ENCODE measurements around the gene VPS37D. TPM values are rescaled to one million over a fixed set of nuclear protein-coding genes. Genes with fewer than 3 reads are reported as not detected.
"Not testable (repeated sequence)": the region's sequence is repeated elsewhere in the genome, so short reads cannot be mapped to it uniquely, and the experiment has no call there.

The VPS37D gene
- total RNA-seq, 1 experiment from 2014 or later = 12.9 TPM

DNA sequence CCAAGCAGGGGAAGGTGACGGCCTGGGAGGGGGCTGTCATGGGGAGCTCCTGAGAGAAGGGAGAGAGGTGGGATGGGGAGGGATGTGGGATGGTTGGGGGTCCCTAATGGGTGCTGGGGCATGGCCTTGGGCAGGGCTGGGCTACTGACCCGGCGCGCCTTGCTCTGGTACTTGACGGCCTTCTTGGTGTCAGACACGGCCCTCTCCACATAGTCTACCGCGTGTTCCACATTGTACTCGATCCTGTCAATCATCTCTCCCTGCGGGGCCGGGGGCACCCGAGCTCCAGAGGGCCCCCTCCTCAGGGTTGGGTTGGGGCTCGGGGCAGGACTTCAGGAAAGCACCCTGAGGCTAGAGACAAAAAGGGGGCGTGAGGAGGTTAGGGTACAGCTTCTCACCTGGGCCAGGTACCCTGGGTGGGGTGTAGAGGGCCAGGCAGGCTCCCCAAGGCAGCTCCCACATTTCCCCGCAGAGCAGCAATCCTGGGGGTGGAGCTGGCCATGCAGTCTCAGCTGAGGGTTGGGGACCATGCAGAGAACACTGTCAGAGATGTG, 33.0 kb downstream of the VPS37D start:
- in situ Hi-C loops (cut with HindIII; ENCODE audit: low pct_unique_long_range_greater_than_20kb, low sequenced_read_pairs) = no loop called here
- no peak for DNase-seq (ENCODE audit: low read depth)

DNA sequence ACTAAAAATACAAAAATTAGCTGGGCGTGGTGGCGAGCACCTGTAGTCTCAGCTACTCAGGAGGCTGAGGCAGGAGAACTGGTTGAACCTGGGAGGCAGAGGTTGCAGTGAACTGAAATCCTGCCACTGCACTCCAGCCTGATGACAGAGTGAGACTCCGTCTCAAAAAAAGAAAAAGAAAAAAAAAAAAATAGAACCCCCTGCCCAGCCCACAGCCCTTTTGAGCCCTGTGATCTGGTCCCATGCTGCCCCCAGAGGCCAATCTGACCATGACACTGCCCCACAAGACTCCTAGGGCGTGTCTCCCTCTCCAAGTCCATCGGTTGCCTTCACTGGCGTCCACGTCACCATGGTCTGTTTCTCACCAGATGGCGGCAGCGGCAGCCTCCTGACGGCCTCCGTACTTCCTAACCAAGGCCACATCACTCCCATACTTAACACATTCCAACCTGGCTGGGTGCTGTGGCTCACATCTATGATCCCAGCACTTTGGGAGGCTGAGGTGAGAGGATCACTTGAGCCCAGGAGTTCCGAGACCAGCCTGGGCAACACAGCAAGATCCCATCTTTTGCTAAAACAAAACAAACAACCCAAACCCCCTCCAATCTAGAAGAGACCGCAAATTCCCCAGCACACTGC, 33.8 kb downstream of the VPS37D start:
- in situ Hi-C loops (cut with HindIII; ENCODE audit: low pct_unique_long_range_greater_than_20kb, low sequenced_read_pairs) = no loop called here
- DNase-seq (ENCODE audit: low read depth) = no peak

DNA sequence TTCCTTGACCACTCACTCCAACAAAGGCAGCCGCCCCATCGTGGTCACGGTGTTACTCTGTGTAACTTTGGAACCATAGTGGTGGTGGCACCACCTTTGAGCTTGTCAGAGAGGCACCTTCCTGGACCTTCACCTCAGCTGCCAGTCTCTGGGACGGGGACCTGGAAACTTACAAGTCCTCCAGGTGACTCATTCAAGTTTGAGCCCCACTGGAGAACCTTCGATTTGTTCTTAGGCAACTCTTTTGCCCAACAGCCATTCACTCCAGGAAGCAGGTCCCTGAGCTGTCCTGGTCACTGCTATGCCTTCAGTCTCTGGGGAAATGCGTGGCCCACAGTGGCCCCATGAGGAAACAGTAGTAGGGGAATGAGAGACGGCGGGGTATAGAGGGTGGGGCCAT, 34.6 kb downstream of the VPS37D start:
- in situ Hi-C loops (cut with HindIII; ENCODE audit: low pct_unique_long_range_greater_than_20kb, low sequenced_read_pairs) = no loop called here
- DNase-seq (ENCODE audit: low read depth) = no peak

DNA sequence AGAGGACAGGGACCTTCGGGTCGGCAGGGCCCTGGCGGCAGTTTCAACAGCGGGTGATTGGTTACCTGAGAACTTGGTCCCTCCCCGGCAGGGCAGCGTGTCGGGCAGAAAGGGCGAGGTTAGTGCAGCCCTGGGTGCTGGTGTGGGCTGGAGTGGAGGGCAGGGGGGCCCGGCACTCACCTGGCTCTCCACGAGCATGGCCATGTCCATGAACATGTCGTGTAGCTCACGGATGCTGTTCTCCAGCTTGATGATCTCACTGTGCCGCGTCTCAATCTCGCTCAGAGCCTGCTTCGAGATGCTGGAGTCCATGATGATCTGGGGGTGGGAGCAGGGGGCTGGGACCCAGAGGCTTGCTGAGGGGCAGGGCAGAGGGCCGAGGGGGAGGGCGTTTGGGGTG, 35.0 kb downstream of the VPS37D start:
- in situ Hi-C loops (cut with HindIII; ENCODE audit: low pct_unique_long_range_greater_than_20kb, low sequenced_read_pairs) = no loop called here

DNA sequence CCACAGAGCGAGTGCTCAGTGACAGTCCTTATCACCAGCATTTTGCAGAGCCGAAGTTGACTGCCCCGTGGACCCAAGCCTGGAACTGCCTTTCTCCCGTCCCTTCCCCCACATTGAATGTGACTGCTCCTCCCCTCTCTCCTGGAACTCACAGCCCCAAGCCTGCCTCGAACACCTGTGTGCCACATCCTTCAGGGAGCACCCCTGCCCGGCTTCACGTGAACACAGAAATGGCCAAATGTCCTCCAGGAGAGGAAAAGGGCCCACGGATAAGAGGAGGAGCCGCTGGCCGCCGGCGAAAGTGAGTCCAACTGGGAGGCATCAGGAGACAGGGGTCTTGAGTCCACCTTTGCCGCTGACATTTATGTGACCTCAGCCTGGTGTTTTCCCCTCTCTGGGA, 35.6 kb downstream of the VPS37D start:
- in situ Hi-C loops (cut with HindIII; ENCODE audit: low pct_unique_long_range_greater_than_20kb, low sequenced_read_pairs) = no loop called here
- no peak for DNase-seq (ENCODE audit: low read depth)

More for the DNA sequence above, 35.0 kb downstream of the VPS37D start:
- DNase-seq (ENCODE audit: low read depth) = no peak

DNA sequence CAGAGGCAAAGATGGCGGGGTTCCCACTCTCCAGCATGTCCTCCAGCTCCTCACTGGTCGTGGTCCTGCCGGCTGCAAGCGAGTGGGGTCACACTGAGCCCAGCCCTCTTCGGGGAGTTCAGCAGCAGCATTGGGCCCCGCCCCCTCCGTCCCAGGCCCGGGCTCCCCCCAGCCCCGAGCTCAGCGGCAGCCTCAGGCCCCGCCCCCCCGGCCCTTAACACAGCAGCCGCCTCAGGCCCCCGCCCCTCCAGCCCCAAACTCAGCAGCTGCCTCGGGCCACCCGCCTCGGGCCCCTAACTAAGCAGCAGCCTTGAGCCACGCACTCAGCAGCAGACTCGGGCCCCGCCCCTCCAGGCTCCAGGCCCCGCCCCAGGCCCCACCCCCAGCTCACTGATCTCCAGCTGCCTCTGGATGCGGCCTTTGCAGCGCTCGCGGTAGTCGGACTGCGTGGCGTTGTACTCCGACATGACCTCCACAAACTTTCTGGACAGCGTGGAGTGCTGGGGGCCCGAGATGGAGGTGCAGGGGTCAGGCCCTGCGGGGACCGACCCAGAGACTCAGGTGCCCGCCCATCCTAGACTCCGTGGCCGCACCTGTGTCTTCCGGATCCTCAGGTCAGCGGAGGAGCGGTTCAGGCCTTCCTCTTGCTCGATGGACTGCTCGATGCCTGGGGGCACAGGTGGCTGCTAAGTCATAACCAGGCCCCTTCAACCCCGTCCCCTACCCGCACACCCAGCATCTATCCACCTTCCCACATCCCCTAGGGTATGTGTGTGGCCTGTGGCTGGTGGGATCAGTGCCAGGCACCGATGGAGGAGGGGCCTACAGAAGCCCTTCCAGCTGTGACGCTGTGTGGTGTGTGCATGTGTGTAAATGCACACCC, 36.4 kb downstream of the VPS37D start:
- in situ Hi-C loops (cut with HindIII; ENCODE audit: low pct_unique_long_range_greater_than_20kb, low sequenced_read_pairs) = no loop called here
- DNase-seq (ENCODE audit: low read depth) = peak; percentile 71

DNA sequence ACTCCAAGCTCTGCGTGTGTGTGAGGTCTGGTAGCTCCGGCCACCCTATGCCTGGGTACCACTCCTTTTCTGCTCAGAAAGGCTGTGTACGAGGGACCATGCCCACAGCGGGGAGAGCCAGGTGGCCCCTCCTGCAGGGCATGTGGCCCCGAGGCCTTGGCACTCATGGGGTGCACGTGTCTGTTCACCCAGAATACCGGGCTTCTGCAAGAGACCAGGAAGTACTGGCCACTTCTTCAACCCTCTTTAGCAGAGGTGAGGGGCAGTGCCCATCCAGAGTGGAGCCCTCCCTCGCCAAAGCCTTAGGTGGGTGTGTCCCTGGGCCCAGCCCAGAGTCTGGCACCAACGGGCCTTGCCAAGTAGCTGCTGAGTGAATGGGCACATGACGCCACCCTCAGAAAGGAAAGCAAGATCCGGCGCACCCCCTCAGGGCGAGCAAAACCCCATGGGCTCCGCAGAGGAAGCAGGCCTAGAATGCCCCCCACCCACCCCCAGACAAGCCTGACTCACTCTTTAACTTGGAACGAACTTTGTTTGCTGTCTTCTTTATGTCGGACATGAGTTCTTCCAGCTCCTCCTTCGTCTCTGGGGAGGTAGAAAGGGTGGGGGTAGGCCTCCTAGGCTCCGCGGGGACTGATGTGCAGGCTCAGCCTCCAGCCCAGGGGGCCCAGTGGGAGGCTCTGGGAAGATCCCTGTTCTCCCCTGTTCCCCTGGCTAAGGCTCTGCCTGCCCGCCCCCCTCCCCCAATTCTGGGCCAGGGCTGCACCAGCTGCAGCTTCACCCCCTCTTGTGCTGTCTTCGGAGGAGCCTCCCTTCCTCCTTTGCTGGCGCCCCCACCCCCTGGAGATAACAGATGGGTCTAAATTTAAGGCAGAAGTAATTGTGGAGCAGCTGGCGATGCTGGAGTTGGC, 37.3 kb downstream of the VPS37D start:
- in situ Hi-C loops (cut with HindIII; ENCODE audit: low pct_unique_long_range_greater_than_20kb, low sequenced_read_pairs) = no loop called here
- peak; percentile 89 for DNase-seq (ENCODE audit: low read depth)

DNA sequence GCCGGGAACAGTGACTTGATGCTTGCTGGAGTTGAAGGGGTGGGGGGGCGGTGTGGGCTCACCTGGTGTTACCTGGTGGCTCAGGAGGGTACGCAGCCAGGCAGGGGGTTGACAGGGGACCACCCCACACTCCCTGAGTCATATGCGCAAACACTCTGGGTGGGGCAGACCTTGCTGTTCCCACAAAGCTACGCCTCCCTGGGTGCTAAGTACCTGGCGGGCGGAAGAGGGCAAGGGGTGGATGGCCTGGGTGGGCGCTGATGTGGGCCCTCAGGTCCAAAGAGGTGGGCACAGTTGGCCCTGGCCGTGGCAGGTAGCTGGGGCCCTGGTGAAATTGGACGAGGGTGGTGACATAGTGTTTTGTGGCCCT, 37.9 kb downstream of the VPS37D start:
- DNase-seq (ENCODE audit: low read depth) = no peak
- in situ Hi-C loops (cut with HindIII; ENCODE audit: low pct_unique_long_range_greater_than_20kb, low sequenced_read_pairs) = no loop called here

DNA sequence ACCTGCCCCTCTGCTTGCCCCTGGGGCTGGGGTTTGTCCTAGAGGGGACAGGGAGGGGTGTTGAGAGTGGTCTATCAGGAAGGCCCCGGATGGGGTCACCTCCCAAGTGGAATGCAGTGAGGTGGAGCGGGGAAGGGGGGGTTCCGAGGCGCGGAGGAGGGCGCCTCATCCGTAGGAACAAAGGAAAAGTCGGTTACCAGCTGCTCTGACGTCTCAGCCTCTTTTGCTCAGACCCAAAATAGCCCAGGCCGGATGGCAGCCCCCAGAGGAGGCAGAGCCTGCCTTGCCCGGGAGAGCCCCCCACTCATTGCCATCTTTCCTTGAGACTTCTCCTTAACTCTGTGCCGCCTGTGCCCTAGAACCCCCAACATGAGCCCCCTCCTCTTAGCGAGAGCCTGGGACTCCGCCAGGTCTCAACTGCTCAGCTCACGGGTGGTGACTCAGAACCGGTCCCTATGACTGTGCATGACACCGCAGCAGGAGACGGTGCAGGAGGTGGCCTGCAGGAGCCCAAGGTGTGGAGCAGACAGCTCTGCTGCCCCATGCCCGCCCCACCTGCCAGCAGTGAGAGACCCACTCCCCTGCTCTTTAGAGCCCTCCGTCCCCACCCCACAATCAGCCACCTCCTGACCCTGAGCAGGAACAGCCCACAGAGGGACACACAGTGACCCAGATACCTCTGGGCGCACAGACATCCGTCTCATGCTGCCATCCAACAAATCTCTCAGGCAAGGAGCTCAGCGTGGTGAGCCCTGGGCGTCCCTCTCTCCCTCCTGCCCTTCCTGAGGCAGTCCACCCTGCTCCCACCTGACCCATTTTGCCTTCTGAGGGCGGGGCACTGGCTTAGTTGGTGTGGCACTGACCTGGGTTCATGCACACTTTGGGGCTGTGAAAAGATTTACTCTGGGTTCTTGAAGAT, 38.8 kb downstream of the VPS37D start:
- peak; percentile 74 for DNase-seq (ENCODE audit: low read depth)
- in situ Hi-C loops (cut with HindIII; ENCODE audit: low pct_unique_long_range_greater_than_20kb, low sequenced_read_pairs) = no loop called here

DNA sequence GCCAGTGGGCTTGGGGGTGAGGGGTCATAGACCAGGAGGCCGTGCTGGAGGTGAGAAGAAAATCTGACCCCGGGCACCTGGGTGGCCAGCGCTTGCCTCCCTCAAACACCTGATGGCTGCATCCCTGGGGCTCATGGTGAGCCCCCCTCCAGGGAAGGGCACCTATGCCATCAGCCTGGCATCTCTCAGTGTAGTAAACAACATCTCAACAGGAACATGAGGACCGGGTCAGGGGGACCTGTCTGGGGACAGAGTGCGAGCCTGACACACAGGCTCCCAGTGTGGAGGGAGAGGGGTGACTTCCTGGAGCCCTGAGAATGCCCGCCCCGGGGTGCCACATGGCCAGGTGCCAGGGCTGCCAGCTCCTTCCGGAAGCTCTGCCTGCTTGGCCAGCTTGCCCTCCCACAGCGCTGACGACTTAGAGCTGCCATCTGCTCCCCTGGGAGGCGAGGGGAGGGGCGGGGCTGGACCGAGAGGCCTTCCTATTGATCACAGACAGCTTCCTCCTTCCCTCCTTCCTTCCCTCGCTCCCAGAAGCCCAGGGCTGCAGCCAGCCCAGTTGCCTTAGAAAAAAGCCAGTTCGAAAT, 39.5 kb downstream of the VPS37D start:
- in situ Hi-C loops (cut with HindIII; ENCODE audit: low pct_unique_long_range_greater_than_20kb, low sequenced_read_pairs) = no loop called here
- peak; percentile 92 for DNase-seq (ENCODE audit: low read depth)

DNA sequence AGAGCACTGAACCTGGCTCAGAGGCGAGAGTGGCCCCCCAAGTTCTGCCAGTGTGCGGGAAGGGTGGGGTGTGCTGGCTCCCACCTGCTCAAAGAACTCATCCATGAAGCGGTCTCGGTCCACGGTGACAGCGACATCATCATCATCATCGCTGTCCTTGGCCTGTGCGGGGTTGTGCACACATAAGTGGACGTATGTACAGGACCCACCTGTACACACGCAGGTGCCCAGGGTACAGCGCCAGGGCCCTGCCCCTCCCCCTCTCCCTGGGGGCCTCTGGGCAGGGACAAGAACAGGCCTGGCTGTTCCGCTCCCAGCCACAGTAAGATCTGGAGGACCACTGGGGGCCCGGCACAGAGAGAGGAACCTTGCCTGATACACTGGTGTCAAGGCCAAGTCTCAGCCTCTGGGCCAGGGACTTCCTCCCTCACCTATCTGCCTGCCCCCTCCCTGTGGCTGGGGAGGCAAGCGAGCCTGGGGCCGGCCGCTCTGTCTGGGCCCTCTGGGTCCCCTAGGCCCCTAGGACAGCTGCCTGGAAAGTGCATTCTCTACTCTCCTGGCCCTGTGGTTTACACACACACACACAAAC, 41.4 kb downstream of the VPS37D start:
- in situ Hi-C loops (cut with HindIII; ENCODE audit: low pct_unique_long_range_greater_than_20kb, low sequenced_read_pairs) = no loop called here
- DNase-seq (ENCODE audit: low read depth) = no peak

DNA sequence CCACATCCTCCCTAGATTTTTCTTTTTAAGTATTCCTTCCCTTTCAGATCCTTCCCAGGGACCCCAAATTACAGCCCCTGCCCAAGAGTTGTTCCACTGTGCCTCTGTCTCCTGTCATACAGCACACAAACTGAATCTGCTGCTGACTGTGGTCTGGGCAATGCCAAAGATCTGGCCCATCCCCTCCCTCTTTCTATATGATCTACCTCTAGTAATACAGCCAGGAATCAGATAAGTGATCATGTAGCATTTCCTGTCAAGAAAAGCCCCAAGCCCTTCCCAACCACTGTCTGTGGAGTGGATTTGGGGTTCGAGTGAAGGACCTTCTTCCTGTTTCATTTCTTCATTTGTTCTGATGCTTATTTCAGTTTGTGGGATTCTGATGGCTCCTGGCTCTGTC, 45.1 kb downstream of the VPS37D start:
- no peak for DNase-seq (ENCODE audit: low read depth)
- in situ Hi-C loops (cut with HindIII; ENCODE audit: low pct_unique_long_range_greater_than_20kb, low sequenced_read_pairs) = no loop called here

DNA sequence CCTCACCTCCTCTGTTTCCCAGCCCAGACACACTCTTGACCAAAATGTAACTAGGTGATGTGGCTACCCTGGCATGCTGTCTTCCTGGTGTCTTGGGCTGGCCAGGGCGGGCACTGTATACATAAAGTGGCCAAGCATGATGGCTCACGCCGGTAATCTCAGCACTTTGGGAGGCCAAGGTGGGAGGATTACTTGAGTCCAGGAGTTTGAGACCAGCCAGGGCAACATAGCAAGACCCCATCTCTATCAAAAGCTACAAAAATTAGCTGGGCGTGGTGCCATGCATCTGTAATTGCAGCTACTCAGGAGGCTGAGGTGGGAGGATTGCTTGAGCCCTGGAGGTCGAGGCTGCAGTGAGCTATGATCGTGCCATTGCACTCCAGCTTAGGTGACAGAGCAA, 45.7 kb downstream of the VPS37D start:
- in situ Hi-C loops (cut with HindIII; ENCODE audit: low pct_unique_long_range_greater_than_20kb, low sequenced_read_pairs); DNase-seq (ENCODE audit: low read depth): not testable (repeated sequence)

DNA sequence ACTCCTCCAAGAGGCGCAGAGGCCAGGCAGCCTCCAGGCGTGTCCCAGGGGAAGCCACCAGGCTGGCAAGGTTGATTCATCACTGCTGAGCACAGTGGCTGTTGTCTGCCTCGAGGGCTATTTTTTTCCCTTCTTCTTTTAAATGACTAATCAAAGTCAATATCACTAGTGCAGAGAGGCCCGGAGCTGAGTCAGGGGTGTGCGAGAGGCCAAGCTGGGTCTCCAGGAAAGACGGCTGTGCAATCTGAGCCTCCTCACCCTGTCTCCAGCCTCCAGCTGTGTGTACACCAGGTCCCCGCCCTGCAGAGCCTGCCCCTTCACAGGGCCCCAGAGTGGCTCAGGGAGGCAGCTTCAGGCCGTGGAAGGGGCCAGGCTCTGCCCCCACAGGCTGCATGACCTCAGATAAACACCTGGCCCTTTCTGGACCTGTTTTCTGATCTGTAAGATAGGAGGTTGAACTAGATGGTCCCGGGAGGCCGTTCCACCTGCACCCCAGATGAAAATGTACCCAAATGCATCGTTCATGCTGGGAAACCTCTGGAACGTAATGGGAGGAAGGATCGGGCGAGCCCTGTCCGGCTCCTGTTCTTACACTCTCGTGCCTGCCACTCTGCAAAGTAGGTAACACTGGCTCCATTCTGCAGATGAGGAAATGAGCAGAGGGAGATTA, 48.2 kb downstream of the VPS37D start:
- in situ Hi-C loops (cut with HindIII; ENCODE audit: low pct_unique_long_range_greater_than_20kb, low sequenced_read_pairs) = no loop called here
- peak; percentile 98 for DNase-seq (ENCODE audit: low read depth)

DNA sequence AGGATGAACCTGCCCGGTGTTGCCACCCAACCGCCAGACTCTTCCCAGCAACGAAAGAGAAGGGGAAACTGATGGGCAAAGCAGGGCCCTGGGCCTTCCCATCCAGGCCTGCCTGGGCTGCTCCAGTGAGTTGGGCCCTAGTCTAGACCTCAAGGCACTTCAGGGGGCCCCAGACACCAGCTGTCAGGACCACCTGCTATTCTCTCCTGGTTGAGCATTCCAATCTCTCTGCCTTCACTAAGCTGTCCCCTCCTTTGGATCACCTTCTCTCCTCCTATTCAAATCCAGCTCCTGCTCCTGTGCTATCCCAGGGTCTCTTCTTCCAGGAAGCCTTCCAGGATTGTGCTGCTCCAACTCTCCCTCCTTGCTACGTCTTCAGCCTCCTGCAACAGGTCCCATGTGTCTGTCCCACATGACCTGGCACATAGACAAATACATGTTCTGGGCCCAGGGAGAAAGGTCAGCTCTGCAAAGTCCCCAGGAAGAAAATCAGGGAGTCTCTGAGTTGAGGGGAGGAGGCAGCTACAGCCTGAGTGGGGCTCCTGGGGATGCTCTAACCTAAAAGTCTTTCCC, 48.8 kb downstream of the VPS37D start:
- in situ Hi-C loops (cut with HindIII; ENCODE audit: low pct_unique_long_range_greater_than_20kb, low sequenced_read_pairs) = no loop called here
- no peak for DNase-seq (ENCODE audit: low read depth)

Measured in Caki2 (cell line).